Measurements from ENCODE around the gene DBH. TPM values are rescaled to one million over a fixed set of nuclear protein-coding genes. Genes with fewer than 3 reads are reported as not detected.

The DBH gene
- total RNA-seq, 1 experiment from 2014 or later: not detected

DNA sequence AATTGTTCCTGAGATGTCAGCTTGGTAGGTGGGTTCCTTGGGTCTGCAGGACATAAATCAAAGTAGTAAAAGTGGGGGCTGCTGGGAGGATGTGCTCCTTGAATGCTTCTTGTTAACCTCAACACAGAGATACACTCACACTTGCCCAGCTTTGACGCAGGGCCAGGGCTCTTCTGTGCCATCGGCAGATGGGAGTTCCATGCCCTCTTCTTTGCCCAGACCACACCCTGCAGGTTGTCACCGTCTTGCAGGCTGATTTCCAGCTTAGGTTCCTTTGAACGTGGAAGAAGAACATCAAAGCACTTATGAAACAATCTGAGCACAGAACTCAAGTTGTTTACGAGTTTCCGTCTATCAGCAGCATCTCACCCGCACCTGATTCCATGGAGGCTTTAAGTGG is 11.0 kb downstream of the DBH start:
- intact Hi-C loops (cut with micrococcal nuclease; ENCODE audit: unreplicated experiment): no loop called here
- Histone ChIP-seq H3K9me3 (ENCODE audit: low read depth, low read length, poor library complexity, severe bottlenecking) (no peaks in the 10 kb centered on the region), H3K4me1 (ENCODE audit: insufficient read depth, low read length, poor library complexity, severe bottlenecking) (no peaks in the 10 kb centered on the region), H3K27ac (ENCODE audit: low read depth, low read length, poor library complexity, severe bottlenecking) (no peak overlapping the region), H3K36me3 (ENCODE audit: insufficient read depth, low read length, poor library complexity, severe bottlenecking) (no peaks in the 10 kb centered on the region), H3K4me3 (ENCODE audit: low read depth, low read length, poor library complexity, severe bottlenecking) (no peak overlapping the region), H3K27me3 (replicated peaks; ENCODE audit: insufficient read depth, low read depth, low read length, poor library complexity) (peaks cover 11% of the 10 kb centered on the region)
- CTCF ChIA-PET: no interaction called here
- BruUV-seq (replicated peaks): no TSS peak
- POLR2A ChIA-PET (ENCODE audit: low non-redundant PET): no interaction called here
- no peak for TF ChIP-seq EZH2 (IDR thresholded peaks at IDR 0.05; ENCODE audit: borderline replicate concordance, low read depth, low read length, poor library complexity, severe bottlenecking)
- TF ChIP-seq, protein P1, sequence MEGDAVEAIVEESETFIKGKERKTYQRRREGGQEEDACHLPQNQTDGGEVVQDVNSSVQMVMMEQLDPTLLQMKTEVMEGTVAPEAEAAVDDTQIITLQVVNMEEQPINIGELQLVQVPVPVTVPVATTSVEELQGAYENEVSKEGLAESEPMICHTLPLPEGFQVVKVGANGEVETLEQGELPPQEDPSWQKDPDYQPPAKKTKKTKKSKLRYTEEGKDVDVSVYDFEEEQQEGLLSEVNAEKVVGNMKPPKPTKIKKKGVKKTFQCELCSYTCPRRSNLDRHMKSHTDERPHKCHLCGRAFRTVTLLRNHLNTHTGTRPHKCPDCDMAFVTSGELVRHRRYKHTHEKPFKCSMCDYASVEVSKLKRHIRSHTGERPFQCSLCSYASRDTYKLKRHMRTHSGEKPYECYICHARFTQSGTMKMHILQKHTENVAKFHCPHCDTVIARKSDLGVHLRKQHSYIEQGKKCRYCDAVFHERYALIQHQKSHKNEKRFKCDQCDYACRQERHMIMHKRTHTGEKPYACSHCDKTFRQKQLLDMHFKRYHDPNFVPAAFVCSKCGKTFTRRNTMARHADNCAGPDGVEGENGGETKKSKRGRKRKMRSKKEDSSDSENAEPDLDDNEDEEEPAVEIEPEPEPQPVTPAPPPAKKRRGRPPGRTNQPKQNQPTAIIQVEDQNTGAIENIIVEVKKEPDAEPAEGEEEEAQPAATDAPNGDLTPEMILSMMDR (conservative IDR thresholded peaks at IDR 0.05; ENCODE audit: low read depth, low read length): no peak
- no peak for DNase-seq (ENCODE audit: low spot score)

DNA sequence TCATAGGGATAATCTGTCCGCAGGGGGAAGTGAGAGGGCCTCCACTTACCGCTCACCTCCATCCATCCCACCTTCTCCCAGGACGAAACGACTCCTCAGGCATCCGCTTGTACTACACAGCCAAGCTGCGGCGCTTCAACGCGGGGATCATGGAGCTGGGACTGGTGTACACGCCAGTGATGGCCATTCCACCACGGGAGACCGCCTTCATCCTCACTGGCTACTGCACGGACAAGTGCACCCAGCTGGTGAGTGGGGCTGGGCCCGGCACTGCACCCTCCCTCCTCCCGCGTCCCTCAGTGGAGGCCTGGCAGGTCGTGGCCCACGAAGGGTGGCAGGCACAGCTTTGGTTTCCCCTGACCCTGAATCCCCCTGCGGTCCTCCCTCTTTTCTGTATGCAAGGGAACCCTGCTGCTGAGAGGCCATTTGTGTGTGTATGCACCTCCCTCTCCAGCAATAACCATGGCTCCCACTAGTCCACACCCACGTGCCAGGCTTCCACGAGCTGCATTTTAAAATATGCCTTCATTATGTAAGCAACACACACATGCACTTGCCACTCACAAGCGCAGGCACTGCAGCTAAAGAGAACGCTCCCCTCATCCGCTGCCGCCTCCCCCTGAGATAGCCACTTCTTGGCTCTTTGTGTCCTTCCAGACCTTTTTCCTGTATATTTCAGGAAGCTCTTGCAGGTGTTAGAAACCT is 11.8 kb downstream of the DBH start:
- Histone ChIP-seq H3K9me3 (ENCODE audit: low read depth, low read length, poor library complexity, severe bottlenecking) (no peaks in the 10 kb centered on the region), H3K36me3 (ENCODE audit: insufficient read depth, low read length, poor library complexity, severe bottlenecking) (no peaks in the 10 kb centered on the region), H3K27me3 (replicated peaks; ENCODE audit: insufficient read depth, low read depth, low read length, poor library complexity) (peaks cover 11% of the 10 kb centered on the region), H3K27ac (ENCODE audit: low read depth, low read length, poor library complexity, severe bottlenecking) (no peak overlapping the region), H3K4me1 (ENCODE audit: insufficient read depth, low read length, poor library complexity, severe bottlenecking) (no peaks in the 10 kb centered on the region), H3K4me3 (ENCODE audit: low read depth, low read length, poor library complexity, severe bottlenecking) (no peak overlapping the region)
- intact Hi-C loops (cut with micrococcal nuclease; ENCODE audit: unreplicated experiment): no loop called here
- ChIA-PET POLR2A (ENCODE audit: low non-redundant PET) (no interaction called here), CTCF (no interaction called here)
- DNase-seq (ENCODE audit: low spot score): no peak
- TF ChIP-seq EZH2 (IDR thresholded peaks at IDR 0.05; ENCODE audit: borderline replicate concordance, low read depth, low read length, poor library complexity, severe bottlenecking): no peak
- TF ChIP-seq, protein P1 (conservative IDR thresholded peaks at IDR 0.05; ENCODE audit: low read depth, low read length): no peak
- BruUV-seq (replicated peaks): no TSS peak

DNA sequence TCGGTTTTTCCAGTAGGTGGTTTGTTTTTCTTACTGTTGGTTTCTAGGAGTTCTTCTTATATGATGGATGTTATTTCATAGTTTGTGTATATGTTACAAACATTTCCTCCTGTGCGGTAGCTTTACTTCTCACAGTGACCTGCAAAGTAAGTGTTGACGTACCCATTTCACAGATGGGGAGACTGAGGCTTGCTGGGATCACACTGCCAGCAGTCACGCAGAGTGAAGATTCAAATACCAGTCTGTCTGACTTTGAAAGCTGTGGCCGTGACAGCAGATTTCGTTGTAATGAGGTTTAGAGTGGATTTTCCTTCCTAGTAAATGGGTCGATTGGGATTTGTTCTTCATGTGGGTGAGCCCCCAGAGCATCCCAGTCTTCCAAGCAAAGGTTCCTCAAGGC is 13.0 kb downstream of the DBH start:
- no TSS peak for BruUV-seq (replicated peaks)
- intact Hi-C loops (cut with micrococcal nuclease; ENCODE audit: unreplicated experiment): no loop called here
- no peak for DNase-seq (ENCODE audit: low spot score)
- CTCF ChIA-PET: no interaction called here
- Histone ChIP-seq H3K4me1 (ENCODE audit: insufficient read depth, low read length, poor library complexity, severe bottlenecking) (no peaks in the 10 kb centered on the region), H3K27ac (ENCODE audit: low read depth, low read length, poor library complexity, severe bottlenecking) (no peak overlapping the region), H3K4me3 (ENCODE audit: low read depth, low read length, poor library complexity, severe bottlenecking) (no peak overlapping the region), H3K27me3 (replicated peaks; ENCODE audit: insufficient read depth, low read depth, low read length, poor library complexity) (peaks cover 11% of the 10 kb centered on the region), H3K9me3 (ENCODE audit: low read depth, low read length, poor library complexity, severe bottlenecking) (no peaks in the 10 kb centered on the region), H3K36me3 (ENCODE audit: insufficient read depth, low read length, poor library complexity, severe bottlenecking) (no peaks in the 10 kb centered on the region)
- POLR2A ChIA-PET (ENCODE audit: low non-redundant PET): no interaction called here
- TF ChIP-seq, protein P1 (conservative IDR thresholded peaks at IDR 0.05; ENCODE audit: low read depth, low read length): no peak
- TF ChIP-seq EZH2 (IDR thresholded peaks at IDR 0.05; ENCODE audit: borderline replicate concordance, low read depth, low read length, poor library complexity, severe bottlenecking): no peak
